Stimulated activated CD4-positive, alpha-beta T cell treated with anti-CD3 and anti-CD28 coated beads, Interleukin-4, amount 100 ng/mL, for 24 hours (primary cell): ENCODE measurements around the gene U2AF2.

ENCODE experiments used
- DNase-seq: peaks from one replicate; pipeline ENCODE4 v3.0.0-alpha.2; 2020

U2AF2 gene

GRCh38 chr19:55677572-55678028 lies 22.8 kb downstream of the U2AF2 start:
- DNase-seq = no peak

DNA sequence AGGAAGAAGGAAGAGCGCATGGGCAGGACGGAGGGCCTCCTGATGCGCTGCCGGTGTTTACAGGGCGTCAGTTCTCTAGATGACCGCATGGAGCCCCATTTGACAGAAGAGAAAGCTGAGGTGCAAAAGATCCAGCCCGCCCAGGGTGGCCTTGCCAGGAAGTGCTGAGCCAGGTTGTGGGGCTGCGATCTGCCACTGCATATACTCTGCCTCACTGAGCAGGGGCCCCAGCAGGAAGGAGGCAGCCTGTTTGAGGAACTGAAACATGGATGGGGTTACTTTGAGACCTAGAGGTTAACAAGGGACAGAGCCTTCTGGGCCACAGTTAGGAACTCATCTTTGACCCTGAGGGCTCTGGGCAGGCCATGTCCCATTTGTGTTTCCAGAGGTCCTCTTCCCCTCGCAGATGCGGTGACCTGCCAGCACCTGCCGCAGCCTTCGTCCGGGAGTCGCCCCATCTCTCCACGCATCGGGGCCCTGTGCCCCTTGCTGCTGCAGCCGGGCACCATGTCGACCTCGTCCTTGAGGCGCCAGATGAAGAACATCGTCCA lies 23.4 kb downstream of the U2AF2 start:
- no peak for DNase-seq

DNA sequence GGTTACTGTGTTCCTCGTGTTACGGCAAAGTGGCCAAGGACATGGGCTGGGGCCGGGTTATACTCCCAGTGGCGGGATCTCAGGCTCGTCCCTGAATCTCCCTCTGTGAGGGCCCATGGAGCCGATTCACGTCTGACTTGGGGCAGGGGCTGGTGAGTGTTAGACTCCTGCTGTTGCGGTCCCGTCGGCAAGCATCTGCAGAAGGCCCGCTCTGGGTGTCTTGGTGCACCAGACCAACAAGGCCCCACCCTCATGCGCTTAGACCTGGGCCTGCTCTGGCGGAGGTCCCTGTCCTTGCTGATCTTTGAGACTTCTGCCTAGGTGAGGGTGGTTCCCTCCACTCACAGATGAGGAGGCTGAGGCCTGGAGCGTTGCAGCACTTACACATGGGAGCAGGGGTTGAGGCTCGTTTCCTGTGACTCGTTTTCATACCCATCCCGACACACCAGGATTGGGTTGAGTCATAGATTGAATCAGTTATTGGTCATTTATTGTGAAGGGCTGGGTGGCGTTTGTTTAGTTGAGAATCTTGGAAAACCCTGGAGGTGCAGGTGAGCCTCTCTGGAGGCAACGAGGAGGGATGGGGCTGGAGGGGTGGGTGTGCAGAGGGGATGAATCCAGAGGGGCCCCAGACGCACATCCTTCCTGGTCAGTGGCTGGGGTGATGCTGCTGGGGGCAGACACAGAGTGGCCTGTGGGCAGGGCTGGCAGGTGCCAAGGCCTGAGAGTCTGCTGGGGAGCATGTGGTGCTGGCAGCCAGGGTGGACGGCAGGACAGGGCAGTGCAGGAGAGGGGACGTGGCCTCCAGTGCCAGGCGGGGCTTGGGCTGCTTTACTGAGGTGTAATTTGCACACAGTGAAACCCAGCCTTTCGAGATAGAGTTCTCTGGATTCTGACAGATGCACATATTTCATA lies 24.8 kb downstream of the U2AF2 start:
- no peak for DNase-seq

GRCh38 chr19:55680339-55681130 lies 25.7 kb downstream of the U2AF2 start:
- no peak for DNase-seq

GRCh38 chr19:55681131-55682092 lies 26.6 kb downstream of the U2AF2 start:
- no peak for DNase-seq

DNA sequence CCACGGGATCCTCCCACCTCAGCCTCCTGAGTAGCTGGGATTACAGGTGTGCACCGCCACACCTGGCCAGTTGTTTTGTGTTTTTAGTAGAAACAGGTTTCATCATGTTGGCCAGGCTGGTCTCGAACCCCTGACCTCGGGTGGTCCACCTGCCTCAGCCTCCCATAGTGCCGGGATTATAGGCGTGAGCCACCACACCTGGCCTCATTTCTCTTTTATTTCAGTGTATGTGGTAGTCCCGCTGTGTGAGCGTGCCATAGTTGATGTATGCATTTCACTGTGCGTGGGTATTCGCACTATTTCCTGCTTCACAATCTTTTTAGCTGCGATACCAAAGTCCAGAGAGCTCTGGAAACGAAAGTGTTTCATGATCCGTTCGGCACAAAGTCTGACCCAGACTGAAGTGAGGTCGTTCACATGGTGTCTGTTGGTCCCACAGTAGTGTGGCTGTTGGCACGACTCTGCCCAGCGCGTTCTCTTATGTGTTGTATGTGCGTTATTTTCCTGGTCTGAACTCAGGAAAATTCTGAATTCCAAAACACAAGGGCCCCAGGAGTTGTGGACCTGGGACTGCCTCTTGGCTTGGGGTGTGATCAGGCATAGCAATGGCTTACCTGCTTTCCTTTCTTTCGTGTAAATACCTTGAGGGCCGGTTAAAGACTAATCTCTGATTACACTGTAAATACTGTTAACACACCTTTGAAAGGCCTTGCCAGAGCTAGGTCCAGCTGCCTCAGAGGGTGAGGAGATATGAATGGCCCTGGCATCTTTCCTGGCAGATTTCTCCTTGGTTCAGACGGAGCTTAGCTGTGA lies 28.8 kb downstream of the U2AF2 start:
- no peak for DNase-seq

DNA sequence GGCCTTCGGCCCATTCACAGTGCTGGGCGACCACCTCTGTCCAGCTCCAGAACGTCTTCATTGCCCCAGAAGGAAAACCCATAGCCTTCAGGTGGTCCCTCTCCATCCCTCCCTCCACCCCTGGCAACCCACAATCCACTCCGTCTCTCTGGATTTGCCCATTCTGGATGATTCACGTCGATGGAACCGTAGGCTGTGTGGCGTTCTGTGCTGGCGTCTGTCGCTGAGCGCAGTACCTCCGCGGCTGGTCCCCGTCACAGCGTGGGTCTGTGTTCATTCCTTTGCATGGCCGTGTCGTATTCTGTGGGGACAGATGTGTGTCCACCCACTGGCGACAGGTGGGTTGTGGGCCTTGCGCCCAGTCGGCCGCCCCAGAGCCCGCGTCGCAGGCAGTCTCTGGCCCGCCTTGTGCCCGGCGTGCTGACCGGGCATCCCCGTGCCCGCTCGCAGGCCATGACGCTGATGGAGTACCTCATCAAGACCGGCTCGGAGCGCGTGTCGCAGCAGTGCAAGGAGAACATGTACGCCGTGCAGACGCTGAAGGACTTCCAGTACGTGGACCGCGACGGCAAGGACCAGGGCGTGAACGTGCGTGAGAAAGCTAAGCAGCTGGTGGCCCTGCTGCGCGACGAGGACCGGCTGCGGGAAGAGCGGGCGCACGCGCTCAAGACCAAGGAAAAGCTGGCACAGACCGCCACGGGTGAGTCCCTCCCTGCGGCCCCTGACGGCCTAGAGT lies 30.3 kb downstream of the U2AF2 start:
- no peak for DNase-seq

DNA sequence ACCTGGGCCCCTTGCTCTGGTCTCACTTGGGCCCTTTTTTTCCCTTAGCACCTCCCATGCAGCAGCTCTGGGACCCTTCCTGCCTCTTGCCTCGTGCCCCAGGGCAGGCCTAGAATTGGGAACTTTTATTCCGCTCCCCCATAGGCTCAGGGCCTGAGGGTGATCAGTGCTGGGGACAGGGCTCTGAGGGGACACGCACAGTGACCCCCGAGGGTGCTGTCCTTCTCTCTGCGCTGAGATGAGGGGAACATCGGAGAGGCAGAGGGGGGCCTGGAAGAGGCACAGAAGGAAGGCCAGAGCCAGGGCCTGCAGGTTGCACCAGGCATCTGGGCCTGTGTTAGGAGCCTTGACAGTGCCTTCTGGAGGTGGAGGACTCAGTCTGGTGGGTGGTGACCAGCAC lies 30.9 kb downstream of the U2AF2 start:
- no peak for DNase-seq

- DNase-seq = no peak
Observed at GRCh38 chr19:55686311-55687050, 31.6 kb downstream of the U2AF2 start.

- DNase-seq = no peak
Observed at GRCh38 chr19:55687281-55688201, 32.7 kb downstream of the U2AF2 start.

DNA sequence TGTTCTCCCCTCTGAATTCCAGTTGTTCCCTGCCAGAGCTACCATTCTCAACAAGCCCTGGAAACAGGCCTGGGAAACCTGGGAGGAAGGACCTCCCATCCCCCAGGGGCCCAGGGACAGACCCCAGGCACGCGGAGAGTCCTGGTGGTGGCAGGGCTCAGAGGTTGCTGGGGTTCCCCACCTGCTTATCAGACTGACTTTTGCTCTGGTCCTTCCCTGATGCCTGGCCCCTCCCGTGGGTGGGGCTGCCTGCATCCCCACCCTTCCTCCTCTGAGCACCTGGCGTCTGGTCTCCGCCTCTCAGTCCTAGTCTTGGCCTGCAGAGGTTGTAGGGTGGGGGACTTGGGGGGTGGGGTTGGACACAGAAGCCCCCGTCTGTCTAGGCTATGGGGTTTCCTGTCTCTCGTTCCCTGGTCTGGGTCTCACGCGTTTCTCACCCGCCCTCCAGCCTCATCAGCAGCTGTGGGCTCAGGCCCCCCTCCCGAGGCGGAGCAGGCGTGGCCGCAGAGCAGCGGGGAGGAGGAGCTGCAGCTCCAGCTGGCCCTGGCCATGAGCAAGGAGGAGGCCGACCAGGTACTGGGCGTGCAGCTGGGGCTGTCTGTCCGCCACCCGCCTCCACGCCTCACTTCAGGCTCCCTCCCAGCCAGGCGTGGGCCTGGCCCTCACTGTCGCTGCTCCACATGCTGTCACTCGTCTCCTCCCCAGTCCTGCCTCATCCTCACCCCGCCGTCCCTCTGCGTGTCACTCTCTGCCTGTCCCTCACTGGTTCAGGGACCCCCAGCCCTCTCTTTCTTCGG lies 33.8 kb downstream of the U2AF2 start:
- DNase-seq = no peak

DNA sequence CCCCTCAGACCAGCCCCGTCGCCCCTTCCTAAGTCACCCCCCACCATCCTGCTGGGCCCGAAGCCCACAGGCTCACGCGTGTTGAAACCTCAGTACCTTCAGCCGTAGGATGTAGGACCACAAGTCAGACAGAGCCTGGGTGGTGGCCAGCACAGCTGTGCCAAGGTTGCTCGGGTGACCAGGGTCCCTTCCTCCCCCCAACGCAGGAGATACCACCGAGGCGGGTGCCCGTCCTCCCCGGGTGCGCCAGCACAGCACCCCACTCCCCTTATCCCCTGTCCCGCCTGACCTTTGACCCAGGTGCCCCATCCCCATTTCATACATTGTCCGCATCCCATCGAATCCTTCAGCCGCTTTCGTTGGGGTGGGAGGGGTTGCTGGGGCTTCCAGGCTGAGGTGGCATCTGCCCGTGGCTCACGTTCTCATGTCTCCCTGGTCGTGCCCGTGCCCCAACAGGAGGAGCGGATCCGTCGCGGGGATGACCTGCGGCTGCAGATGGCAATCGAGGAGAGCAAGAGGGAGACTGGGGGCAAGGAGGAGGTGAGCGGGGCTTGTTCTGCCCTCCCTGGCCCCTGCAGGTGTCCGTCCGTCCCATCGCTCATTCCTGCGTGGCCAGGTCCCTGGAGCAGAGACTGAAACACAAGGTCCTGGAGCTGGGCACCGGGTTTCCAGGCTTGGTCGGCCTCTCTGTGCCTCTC lies 34.7 kb downstream of the U2AF2 start:
- no peak for DNase-seq

DNA sequence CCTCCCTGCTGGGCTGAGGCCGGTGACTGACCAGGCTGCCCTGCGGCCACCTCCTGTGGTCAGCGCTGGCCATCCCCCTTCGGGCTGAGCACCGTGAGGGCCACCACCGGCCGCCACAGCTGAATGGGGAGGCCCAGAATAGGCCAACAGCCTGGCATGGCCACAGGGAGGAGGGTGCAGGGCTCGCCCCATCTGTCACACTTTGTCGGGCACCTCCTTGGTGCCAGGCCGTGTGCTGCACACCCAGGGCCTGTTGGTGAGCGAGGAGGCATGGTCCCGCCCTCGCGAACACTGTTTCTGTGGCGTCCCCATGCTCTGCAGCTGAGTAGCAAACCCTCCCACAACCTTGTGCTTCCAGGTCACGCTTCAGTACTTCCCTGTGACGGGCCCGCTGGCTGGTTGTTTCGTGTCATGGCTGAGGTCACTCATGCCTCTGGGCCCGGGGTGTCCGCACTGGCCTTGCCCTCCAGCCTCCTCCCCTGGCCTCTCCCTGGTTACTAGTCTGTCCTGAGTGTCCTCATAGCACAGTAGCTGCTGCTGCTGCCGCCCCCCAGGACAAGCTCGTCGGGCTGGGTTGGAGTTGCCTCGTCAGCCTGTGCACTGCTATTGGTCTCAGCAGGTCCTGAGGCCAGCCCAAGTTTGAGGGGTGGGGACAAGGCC lies 35.4 kb downstream of the U2AF2 start:
- DNase-seq = no peak

DNA sequence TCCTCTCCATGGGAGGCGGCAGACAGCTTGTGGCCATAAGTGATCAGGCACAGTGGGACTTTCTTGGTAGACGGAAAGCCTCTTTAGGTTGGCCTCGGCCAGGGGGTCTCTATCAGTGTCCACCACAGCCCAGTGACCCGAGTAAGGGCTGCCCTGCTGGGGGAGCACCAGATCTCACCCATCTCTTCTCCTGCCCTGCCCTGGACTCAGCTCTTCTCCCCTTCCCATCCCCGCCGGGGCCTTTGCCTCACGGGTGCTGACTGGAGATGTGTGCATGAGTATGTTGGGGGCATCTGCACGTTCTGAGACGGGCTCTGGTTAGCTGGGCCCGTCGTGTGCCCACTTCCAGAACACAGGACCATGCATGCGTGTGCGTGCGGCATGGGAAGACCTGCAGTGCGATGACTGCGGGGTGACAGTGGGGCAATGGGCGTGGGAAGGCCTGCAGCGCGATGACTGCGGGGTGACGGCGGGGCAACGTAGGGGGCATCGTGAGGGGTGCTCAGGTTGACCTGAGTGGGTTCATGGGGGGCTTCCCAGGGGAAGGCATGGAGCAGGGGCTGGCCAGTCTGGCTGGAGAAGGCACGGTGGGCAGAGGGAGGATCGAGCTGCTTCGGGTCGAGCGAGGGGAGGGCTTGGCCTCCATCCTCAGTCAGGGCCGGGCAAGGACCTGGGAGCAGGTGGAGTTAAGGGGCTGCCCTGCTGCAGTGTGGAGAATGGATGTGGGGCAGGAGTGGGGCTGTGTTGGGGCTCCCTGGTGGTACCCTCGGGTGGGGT lies 36.1 kb downstream of the U2AF2 start:
- DNase-seq = no peak

DNA sequence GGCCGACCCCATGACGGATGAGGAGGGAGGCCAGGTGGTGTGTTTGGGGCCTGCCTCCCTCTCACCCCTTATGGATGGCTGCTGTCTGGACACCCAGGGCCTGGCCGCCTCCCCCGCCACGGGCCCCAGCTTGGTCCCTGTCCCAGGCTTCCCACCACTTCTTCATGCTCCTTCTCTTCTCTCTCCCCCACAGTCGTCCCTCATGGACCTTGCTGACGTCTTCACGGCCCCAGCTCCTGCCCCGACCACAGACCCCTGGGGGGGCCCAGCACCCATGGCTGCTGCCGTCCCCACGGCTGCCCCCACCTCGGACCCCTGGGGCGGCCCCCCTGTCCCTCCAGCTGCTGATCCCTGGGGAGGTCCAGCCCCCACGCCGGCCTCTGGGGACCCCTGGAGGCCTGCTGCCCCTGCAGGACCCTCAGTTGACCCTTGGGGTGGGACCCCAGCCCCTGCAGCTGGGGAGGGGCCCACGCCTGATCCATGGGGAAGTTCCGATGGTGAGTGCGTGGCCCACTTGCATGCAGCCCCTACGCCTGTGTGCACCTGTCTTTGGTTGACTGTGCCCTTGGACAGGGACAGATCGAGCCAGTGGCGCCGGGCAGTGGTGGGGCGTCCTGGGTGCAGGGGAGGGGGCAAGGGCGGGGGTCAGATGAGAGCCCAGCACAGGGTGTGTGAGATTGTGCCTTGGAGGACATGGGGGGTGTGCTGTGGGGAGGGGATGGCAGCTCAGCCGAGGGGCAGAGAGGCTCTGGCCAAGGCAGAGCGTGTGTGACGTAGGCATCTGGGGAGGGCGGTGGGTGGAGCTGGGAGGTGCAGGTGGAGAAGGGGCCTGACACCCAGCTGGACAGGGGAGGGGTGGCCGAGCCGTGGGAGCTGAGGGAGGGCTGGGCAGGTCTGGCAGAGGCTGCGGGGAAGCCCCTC lies 37.0 kb downstream of the U2AF2 start:
- no peak for DNase-seq
